WTC11 (cell line): ENCODE measurements around the gene ATOSB. TPM values are rescaled to one million over a fixed set of nuclear protein-coding genes. Genes with fewer than 3 reads are reported as not detected.
"Not testable (repeated sequence)": the region's sequence is repeated elsewhere in the genome, so short reads cannot be mapped to it uniquely, and the experiment has no call there.

ENCODE experiments used
- ATAC-seq: fragments of 200-7000 bp; cut with Tn5 transposase; 2 replicates; pipeline ENCODE4 v1.10.0; 2021; ENCODE audit warnings: mild to moderate bottlenecking, moderate library complexity
- CTCF ChIA-PET: fragments of 300-600 bp; sonication (Branson Sonifier 250); formaldehyde crosslinking; loops from one replicate; lab custom pipeline; 2021; ENCODE audit warnings: antibody characterized with exemption; lab: Charles Lee
- POLR2A ChIA-PET: fragments of 350-600 bp; sonication (Branson Sonifier 250); formaldehyde crosslinking; loops from one replicate; lab custom pipeline; 2021; ENCODE audit warnings: antibody characterized with exemption; lab: Charles Lee
- DNase-seq: peaks from one replicate; pipeline ENCODE4 v3.0.0; 2021; ENCODE audit warnings: low spot score
- H3K27ac Mint-ChIP-seq: 2 replicates; pipeline ENCODE4 v1.8.0; 2021; ENCODE audit warnings: mixed read lengths
- H3K27me3 Mint-ChIP-seq: 2 replicates; pipeline ENCODE4 v1.8.0; 2021; ENCODE audit warnings: low read depth, mild to moderate bottlenecking, moderate library complexity, mixed read lengths
- H3K36me3 Mint-ChIP-seq: 2 replicates; pipeline ENCODE4 v1.8.0; 2021; ENCODE audit warnings: mixed read lengths
- H3K4me1 Mint-ChIP-seq: 2 replicates; pipeline ENCODE4 v1.8.0; 2022; ENCODE audit warnings: mixed read lengths
- H3K4me3 Mint-ChIP-seq: 2 replicates; pipeline ENCODE4 v1.8.0; 2021; ENCODE audit warnings: mild to moderate bottlenecking, moderate library complexity, mixed read lengths
- H3K9me3 Mint-ChIP-seq: 2 replicates; pipeline ENCODE4 v1.8.0; 2021; ENCODE audit warnings: mixed read lengths
- CBFB ChIP-seq: sonication (generic); formaldehyde crosslinking; IDR thresholded peaks from 2 replicates; pipeline ENCODE4 v1.8.1; 2022; ENCODE audit warnings: mild to moderate bottlenecking, low read depth, missing genetic modification reagents
- CDX4 ChIP-seq: fragments of 250-450 bp; sonication (Bioruptor Pico); IDR thresholded peaks from 2 replicates; pipeline ENCODE4 v1.9.0; 2021; ENCODE audit warnings: moderate library complexity, mild to moderate bottlenecking, inconsistent platforms, borderline replicate concordance
- CREM ChIP-seq: sonication (generic); formaldehyde crosslinking; IDR thresholded peaks from 2 replicates; pipeline ENCODE4 v1.8.1; 2022; ENCODE audit warnings: mild to moderate bottlenecking, missing genetic modification reagents, moderate library complexity
- FOXK1 ChIP-seq: sonication (generic); formaldehyde crosslinking; IDR thresholded peaks from 2 replicates; pipeline ENCODE4 v1.8.0; 2022; ENCODE audit warnings: mild to moderate bottlenecking, moderate library complexity, missing genetic modification reagents
- FOXP1 ChIP-seq: sonication (generic); formaldehyde crosslinking; IDR thresholded peaks from 2 replicates; pipeline ENCODE4 v1.8.0; 2022; ENCODE audit warnings: missing genetic modification reagents, mild to moderate bottlenecking, moderate library complexity, borderline replicate concordance
- JUN ChIP-seq: sonication (generic); formaldehyde crosslinking; IDR thresholded peaks from 2 replicates; pipeline ENCODE4 v1.8.0; 2023; ENCODE audit warnings: mild to moderate bottlenecking, missing genetic modification reagents
- NFATC4 ChIP-seq: fragments of 250-450 bp; sonication (Bioruptor Pico); IDR thresholded peaks from 2 replicates; pipeline ENCODE4 v1.9.0; 2021; ENCODE audit warnings: mild to moderate bottlenecking
- NFE2L1 ChIP-seq: sonication (generic); formaldehyde crosslinking; IDR thresholded peaks from 2 replicates; pipeline ENCODE4 v1.8.1; 2023; ENCODE audit warnings: missing genetic modification reagents
- NR3C1 ChIP-seq: sonication (generic); formaldehyde crosslinking; conservative IDR thresholded peaks from 2 replicates; pipeline ENCODE4 v1.8.1; 2023; ENCODE audit warnings: low read depth, mild to moderate bottlenecking, missing genetic modification reagents
- OVOL2 ChIP-seq: fragments of 250-450 bp; sonication (Bioruptor Pico); IDR thresholded peaks from 2 replicates; pipeline ENCODE4 v1.9.0; 2021; ENCODE audit warnings: mild to moderate bottlenecking, borderline replicate concordance
- SMAD4 ChIP-seq: sonication (generic); formaldehyde crosslinking; IDR thresholded peaks from 2 replicates; pipeline ENCODE4 v1.8.0; 2022; ENCODE audit warnings: mild to moderate bottlenecking, missing genetic modification reagents
- SOX15 ChIP-seq: fragments of 250-450 bp; sonication (Bioruptor Pico); IDR thresholded peaks from 2 replicates; pipeline ENCODE4 v1.9.0; 2021; ENCODE audit warnings: mild to moderate bottlenecking
- TEAD1 ChIP-seq: sonication (generic); formaldehyde crosslinking; IDR thresholded peaks from 2 replicates; pipeline ENCODE4 v1.8.0; 2022; ENCODE audit warnings: mild to moderate bottlenecking, missing genetic modification reagents
- ZNF138 ChIP-seq: sonication (generic); formaldehyde crosslinking; conservative IDR thresholded peaks from 2 replicates; pipeline ENCODE4 v1.8.1; 2022; ENCODE audit warnings: mild to moderate bottlenecking, moderate library complexity, missing genetic modification reagents
- ZNF232 ChIP-seq: sonication (generic); formaldehyde crosslinking; IDR thresholded peaks from 2 replicates; pipeline ENCODE4 v1.8.0; 2022; ENCODE audit warnings: mild to moderate bottlenecking, missing genetic modification reagents
- ZNF263 ChIP-seq: sonication (generic); formaldehyde crosslinking; IDR thresholded peaks from 2 replicates; pipeline ENCODE4 v1.8.1; 2022; ENCODE audit warnings: low read depth, mild to moderate bottlenecking, moderate library complexity, missing genetic modification reagents
- ZNF396 ChIP-seq: fragments of 250-450 bp; sonication (Bioruptor Pico); IDR thresholded peaks from 2 replicates; pipeline ENCODE4 v1.8.0; 2021; ENCODE audit warnings: mild to moderate bottlenecking, moderate library complexity, borderline replicate concordance
- total RNA-seq: library from RNA; stranded (reverse); gene quantifications from 3 replicates; pipeline ENCODE4 v1.2.3, GENCODE V29; 2021
- TF ChIP-seq, protein P1 (sequence below): sonication (generic); formaldehyde crosslinking; IDR thresholded peaks from 2 replicates; pipeline ENCODE4 v1.8.1; 2022; ENCODE audit warnings: low read depth, mild to moderate bottlenecking, moderate library complexity, missing genetic modification reagents, borderline replicate concordance
- TF ChIP-seq, protein P2 (sequence below): sonication (generic); formaldehyde crosslinking; conservative IDR thresholded peaks from 2 replicates; pipeline ENCODE4 v1.8.1; 2023; ENCODE audit warnings: mild to moderate bottlenecking, low read depth, missing genetic modification reagents, moderate library complexity
- TF ChIP-seq, protein P3 (sequence below): sonication (generic); formaldehyde crosslinking; IDR thresholded peaks from 2 replicates; pipeline ENCODE4 v1.8.0; 2022; ENCODE audit warnings: mild to moderate bottlenecking, missing genetic modification reagents

ATOSB gene
- total RNA-seq, 1 experiment from 2014 or later: 8.7 TPM

GRCh38 chr9:35152926-35153325 lies 37.3 kb upstream of the ATOSB start:
- DNase-seq (no peak), ATAC-seq (no peak)
- Mint-ChIP-seq H3K4me1 (no peaks in the 10 kb centered on the region), H3K27me3 (peaks cover 5% of the 10 kb centered on the region), H3K27ac (no peak overlapping the region), H3K9me3 (peaks cover 23% of the 10 kb centered on the region), H3K36me3 (peaks cover 24% of the 10 kb centered on the region), H3K4me3 (no peak overlapping the region)
- ChIA-PET POLR2A (no interaction called here), CTCF (interaction anchor here (0.7 to 0.9 kb wide), 2 partner anchors 9 to 17 kb away, joined by 3 read pairs; partner anchors contain the start of gene UNC13B)
- TF ChIP-seq NFE2L1 (CRISPR knock-in tag): no peak
- TF ChIP-seq JUN (CRISPR knock-in tag): no peak
- TF ChIP-seq FOXK1 (CRISPR knock-in tag): no peak
- TF ChIP-seq, protein P1, sequence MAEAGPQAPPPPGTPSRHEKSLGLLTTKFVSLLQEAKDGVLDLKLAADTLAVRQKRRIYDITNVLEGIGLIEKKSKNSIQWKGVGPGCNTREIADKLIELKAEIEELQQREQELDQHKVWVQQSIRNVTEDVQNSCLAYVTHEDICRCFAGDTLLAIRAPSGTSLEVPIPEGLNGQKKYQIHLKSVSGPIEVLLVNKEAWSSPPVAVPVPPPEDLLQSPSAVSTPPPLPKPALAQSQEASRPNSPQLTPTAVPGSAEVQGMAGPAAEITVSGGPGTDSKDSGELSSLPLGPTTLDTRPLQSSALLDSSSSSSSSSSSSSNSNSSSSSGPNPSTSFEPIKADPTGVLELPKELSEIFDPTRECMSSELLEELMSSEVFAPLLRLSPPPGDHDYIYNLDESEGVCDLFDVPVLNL: no peak
- TF ChIP-seq TEAD1 (CRISPR knock-in tag): no peak
- no peak for TF ChIP-seq ZNF232
- TF ChIP-seq CBFB (CRISPR knock-in tag): no peak
- TF ChIP-seq, protein P2, sequence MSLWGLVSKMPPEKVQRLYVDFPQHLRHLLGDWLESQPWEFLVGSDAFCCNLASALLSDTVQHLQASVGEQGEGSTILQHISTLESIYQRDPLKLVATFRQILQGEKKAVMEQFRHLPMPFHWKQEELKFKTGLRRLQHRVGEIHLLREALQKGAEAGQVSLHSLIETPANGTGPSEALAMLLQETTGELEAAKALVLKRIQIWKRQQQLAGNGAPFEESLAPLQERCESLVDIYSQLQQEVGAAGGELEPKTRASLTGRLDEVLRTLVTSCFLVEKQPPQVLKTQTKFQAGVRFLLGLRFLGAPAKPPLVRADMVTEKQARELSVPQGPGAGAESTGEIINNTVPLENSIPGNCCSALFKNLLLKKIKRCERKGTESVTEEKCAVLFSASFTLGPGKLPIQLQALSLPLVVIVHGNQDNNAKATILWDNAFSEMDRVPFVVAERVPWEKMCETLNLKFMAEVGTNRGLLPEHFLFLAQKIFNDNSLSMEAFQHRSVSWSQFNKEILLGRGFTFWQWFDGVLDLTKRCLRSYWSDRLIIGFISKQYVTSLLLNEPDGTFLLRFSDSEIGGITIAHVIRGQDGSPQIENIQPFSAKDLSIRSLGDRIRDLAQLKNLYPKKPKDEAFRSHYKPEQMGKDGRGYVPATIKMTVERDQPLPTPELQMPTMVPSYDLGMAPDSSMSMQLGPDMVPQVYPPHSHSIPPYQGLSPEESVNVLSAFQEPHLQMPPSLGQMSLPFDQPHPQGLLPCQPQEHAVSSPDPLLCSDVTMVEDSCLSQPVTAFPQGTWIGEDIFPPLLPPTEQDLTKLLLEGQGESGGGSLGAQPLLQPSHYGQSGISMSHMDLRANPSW (CRISPR knock-in tag): no peak
- TF ChIP-seq CDX4 (CRISPR knock-in tag): no peak

DNA sequence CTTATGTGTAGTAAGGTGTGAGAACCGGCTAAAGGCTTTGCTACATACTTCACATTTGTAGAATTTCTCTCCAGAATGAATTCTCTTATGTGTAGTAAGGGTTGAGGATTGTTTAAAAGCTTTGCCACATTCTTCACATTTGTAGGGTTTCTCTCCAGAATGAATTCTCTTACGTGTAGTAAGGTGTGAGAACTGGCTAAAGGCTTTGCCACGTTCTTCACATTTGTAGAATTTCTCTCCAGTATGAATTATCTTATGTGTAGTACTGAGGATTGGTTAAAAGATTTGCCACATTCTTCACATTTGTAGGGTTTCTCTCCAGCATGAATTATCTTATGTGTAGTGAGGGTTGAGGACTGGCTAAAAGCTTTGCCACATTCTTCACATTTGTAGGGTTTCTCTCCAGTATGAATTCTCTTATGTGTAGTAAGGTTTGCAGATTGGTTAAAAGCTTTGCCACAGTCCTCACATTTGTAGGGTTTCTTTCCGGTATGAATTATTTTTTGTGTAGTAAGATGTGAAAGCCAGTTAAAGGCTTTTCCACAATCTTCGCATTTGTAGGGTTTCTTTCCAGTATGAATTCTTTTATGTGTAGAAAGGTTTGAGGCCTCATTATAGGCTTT lies 32.4 kb upstream of the ATOSB start:
- H3K27ac Mint-ChIP-seq, H3K4me3 Mint-ChIP-seq, POLR2A ChIA-PET, DNase-seq, CTCF ChIA-PET, ATAC-seq, H3K4me1 Mint-ChIP-seq: not testable (repeated sequence)
- H3K9me3 Mint-ChIP-seq: peaks cover 53% of the 10 kb centered on the region
- peaks cover 47% of the 10 kb centered on the region for H3K36me3 Mint-ChIP-seq
- peaks cover 15% of the 10 kb centered on the region for H3K27me3 Mint-ChIP-seq

- H3K4me1 Mint-ChIP-seq: no peaks in the 10 kb centered on the region
- no peak overlapping the region for H3K27ac Mint-ChIP-seq
- H3K4me3 Mint-ChIP-seq: no peak overlapping the region
- H3K36me3 Mint-ChIP-seq: peaks cover 39% of the 10 kb centered on the region
- peaks cover 13% of the 10 kb centered on the region for H3K27me3 Mint-ChIP-seq
- H3K9me3 Mint-ChIP-seq: peaks cover 47% of the 10 kb centered on the region
- CTCF ChIA-PET: no interaction called here
- ATAC-seq (no peak), DNase-seq (no peak)
- POLR2A ChIA-PET: no interaction called here
- no peak for TF ChIP-seq NR3C1 (CRISPR knock-in tag)
- TF ChIP-seq, protein P3, sequence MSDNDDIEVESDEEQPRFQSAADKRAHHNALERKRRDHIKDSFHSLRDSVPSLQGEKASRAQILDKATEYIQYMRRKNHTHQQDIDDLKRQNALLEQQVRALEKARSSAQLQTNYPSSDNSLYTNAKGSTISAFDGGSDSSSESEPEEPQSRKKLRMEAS (CRISPR knock-in tag): no peak
- no peak for TF ChIP-seq OVOL2 (CRISPR knock-in tag)
- no peak for TF ChIP-seq ZNF232
- no peak for TF ChIP-seq SMAD4 (CRISPR knock-in tag)
- TF ChIP-seq NFATC4 (CRISPR knock-in tag): no peak
- no peak for TF ChIP-seq NFE2L1 (CRISPR knock-in tag)
- no peak for TF ChIP-seq ZNF138 (CRISPR knock-in tag)
- no peak for TF ChIP-seq SOX15
- no peak for TF ChIP-seq FOXP1 (CRISPR knock-in tag)
- TF ChIP-seq, protein P2 (CRISPR knock-in tag): no peak
- TF ChIP-seq ZNF396 (CRISPR knock-in tag): no peak
- TF ChIP-seq ZNF263 (CRISPR knock-in tag): no peak
- TF ChIP-seq CREM (CRISPR knock-in tag): no peak
Observed at GRCh38 chr9:35142037-35142436, 26.4 kb upstream of the ATOSB start.
